ENCODE measurements around the gene PLCH1. TPM values are rescaled to one million over a fixed set of nuclear protein-coding genes. Genes with fewer than 3 reads are reported as not detected.
"Not testable (repeated sequence)": the region's sequence is repeated elsewhere in the genome, so short reads cannot be mapped to it uniquely, and the experiment has no call there.

The PLCH1 gene
- total RNA-seq, 6 experiments from 2014 or later = 0.07 to 0.25 (median 0.17) TPM

DNA sequence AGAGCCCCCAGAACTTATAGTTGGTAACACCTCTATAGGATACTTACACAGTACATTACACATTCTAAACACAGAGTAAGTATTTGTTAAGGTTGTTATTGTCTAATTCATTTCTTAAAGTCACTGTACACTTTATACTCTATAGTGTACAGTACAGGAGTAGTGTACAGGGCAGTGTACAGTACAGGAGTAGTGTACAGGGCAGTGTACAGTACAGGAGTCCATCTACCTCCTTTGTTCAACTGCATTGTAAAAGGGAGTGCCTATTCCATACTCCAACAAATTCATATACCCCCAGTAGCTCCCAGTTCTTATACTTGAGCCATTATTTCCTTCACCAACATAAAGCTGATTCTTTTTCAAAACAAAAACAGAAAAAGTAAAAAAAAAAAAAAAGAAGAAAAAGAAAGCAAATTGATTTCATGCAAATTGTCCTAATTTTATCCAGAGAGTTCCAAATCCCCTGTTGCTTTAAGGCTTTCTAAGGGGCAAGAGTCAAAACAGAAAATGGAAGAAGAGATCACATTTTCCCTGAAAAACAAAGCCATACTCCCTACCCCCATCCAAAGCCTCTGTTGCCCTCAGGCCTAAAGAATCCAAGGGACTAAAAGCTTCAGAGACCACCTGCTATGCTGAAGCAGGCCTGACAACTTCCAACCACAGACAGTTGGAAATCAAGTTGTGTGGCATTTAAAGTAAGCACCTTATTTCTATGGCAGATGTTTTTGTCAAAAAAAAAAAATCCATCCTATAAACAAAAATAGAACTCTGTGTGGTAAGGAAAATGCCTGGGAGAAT lies 125.6 kb downstream of the PLCH1 start:
- Histone ChIP-seq H3K4me3 (no peak overlapping the region), H3K4me1 (peaks cover 0 to 7% (median 0%) of the 10 kb centered on the region in 4 donors), H3K36me3 (no peaks in the 10 kb centered on the region), H3K27me3 (no peaks in the 10 kb centered on the region), H3K9me3 (no peaks in the 10 kb centered on the region), H3K27ac (no peak overlapping the region)
- intact Hi-C loops (cut with DNase I) = no loop called here
- ATAC-seq (no peak), DNase-seq (no peak)
- TF ChIP-seq, protein P1, sequence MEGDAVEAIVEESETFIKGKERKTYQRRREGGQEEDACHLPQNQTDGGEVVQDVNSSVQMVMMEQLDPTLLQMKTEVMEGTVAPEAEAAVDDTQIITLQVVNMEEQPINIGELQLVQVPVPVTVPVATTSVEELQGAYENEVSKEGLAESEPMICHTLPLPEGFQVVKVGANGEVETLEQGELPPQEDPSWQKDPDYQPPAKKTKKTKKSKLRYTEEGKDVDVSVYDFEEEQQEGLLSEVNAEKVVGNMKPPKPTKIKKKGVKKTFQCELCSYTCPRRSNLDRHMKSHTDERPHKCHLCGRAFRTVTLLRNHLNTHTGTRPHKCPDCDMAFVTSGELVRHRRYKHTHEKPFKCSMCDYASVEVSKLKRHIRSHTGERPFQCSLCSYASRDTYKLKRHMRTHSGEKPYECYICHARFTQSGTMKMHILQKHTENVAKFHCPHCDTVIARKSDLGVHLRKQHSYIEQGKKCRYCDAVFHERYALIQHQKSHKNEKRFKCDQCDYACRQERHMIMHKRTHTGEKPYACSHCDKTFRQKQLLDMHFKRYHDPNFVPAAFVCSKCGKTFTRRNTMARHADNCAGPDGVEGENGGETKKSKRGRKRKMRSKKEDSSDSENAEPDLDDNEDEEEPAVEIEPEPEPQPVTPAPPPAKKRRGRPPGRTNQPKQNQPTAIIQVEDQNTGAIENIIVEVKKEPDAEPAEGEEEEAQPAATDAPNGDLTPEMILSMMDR (IDR thresholded peaks at IDR 0.05) = no peak

DNA sequence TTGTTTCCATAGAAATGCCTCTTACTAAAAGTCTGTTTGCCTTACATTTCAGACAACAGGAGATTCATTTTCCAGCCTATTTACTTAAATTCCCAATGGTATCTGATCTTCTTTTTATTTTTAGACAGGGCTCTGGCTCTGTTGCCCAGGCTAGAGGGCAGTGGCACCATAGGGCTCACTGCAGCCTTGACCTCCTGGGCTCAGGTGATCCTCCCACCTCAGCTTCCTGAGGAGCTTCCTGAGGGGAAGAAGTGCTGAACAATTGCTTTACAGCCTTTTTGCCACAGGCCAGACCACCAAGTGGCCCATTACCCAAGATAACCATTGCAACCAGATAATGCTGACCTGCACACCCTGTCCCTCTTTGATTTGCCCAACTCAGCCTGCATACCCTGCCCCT lies 126.3 kb downstream of the PLCH1 start:
- ATAC-seq = no peak
- intact Hi-C loops (cut with DNase I) = no loop called here
- no peaks in the 10 kb centered on the region for H3K36me3 ChIP-seq

DNA sequence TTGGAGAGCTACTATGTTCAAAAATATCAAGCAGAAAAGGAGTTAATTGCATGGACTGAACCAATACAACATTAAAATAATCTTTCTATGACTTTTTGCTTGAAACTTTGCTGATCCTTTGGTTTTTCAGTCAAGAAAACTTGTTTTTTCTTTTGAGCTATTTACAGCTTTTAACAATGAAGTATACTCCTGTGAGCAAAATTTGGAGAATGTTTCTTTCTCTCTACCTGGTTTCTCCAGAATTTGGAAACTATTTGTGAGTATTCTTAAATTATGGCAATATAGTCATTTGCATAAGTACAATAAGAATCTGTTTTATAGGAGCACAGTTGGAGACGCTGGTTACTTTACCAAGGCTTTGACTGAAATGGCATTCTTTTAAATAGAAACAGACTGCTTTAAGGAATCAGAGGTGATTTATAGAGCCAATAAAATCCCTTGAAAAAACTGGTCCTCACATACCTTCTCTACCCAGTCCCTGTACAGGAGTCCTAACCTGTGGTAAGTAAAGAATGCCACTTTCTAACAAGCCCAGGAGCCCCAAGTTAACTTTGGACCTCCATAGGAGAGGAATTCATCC lies 127.4 kb downstream of the PLCH1 start:
- no peak for ATAC-seq
- Histone ChIP-seq H3K4me3 (no peak overlapping the region), H3K27ac (no peak overlapping the region), H3K36me3 (no peaks in the 10 kb centered on the region), H3K4me1 (peaks cover 0 to 3% (median 0%) of the 10 kb centered on the region in 4 donors), H3K27me3 (no peaks in the 10 kb centered on the region), H3K9me3 (no peaks in the 10 kb centered on the region)
- TF ChIP-seq, protein P1 (IDR thresholded peaks at IDR 0.05) = no peak
- TF ChIP-seq POLR2A (IDR thresholded peaks at IDR 0.05) = no peak
- no peak for DNase-seq
- intact Hi-C loops (cut with DNase I) = no loop called here
- WGBS (ENCODE audit: insufficient coverage, low coverage, low lambda C conversion rate, missing lambda C conversion rate) = 94% methylated on average over 1 of the region's 1 CpG

More for the DNA sequence above, 126.3 kb downstream of the PLCH1 start:
- Histone ChIP-seq H3K27ac (no peak overlapping the region), H3K27me3 (no peaks in the 10 kb centered on the region), H3K4me1 (peaks cover 0 to 7% (median 0%) of the 10 kb centered on the region in 4 donors), H3K4me3 (no peak overlapping the region), H3K9me3 (no peaks in the 10 kb centered on the region)
- no peak for TF ChIP-seq POLR2A (IDR thresholded peaks at IDR 0.05)
- TF ChIP-seq, protein P1 (IDR thresholded peaks at IDR 0.05) = no peak
- DNase-seq = no peak

DNA sequence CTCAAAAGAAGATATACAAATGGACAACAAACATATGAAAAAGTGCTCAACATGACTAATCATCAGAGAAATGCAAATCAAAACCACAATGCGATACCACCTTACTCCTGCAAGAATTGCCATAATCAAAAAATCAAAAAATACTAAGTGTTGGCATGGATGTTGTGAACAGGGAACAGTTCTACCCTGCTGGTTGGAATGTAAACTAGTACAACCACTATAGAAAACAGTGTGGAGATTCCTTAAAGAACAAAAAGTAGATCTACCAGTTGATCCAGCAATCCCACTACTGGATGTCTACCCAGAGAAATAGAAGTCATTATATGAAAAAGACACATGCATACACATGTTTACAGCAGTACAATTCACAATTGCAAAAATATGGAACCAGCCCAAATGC lies 129.7 kb downstream of the PLCH1 start:
- H3K4me3 ChIP-seq; H3K9me3 ChIP-seq; H3K4me1 ChIP-seq; intact Hi-C loops (cut with DNase I); H3K27ac ChIP-seq; ATAC-seq; H3K27me3 ChIP-seq; H3K36me3 ChIP-seq; DNase-seq: not testable (repeated sequence)
- WGBS (ENCODE audit: insufficient coverage, low coverage, low lambda C conversion rate, missing lambda C conversion rate) = 95% methylated on average over 1 of the region's 1 CpG

DNA sequence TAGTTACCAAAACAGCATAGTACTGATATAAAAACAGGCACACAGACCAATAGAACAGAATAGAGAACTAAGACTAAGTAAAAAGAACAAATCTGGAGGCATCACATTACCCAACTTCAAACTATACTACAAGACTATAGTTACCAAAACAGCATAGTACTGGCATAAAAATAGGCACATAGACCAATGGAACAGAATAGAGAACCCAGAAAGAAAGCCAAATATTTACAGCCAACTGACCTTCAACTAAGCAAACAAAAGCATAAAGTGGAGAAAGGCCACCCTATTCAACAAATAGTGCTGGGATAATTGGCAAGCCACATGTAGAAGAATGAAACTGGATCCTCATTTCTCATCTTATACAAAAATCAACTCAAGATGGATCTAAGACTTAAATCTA lies 130.5 kb downstream of the PLCH1 start:
- H3K9me3 ChIP-seq; DNase-seq; H3K4me1 ChIP-seq; H3K27ac ChIP-seq; intact Hi-C loops (cut with DNase I); H3K36me3 ChIP-seq; H3K27me3 ChIP-seq; ATAC-seq; H3K4me3 ChIP-seq: not testable (repeated sequence)

DNA sequence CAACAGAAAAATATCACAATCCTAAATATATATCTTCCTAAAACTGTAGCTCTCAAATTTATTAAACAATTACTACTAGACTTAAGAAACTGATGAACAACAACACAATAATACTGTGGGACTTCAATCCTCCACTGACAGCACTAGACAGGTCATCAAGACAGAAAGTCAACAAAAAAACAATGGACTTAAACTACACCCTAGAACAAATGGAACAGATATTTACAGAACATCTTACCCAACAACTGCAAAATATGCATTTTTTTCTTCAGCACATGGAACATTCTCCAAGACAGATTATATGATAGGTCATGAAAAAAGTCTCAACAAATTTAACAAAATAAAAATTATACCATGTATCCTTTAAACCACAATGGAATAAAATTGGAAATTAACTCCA lies 133.4 kb downstream of the PLCH1 start:
- intact Hi-C loops (cut with DNase I) = no loop called here
- ATAC-seq = no peak
- no peak for DNase-seq
- no peak overlapping the region for H3K27ac ChIP-seq
- H3K9me3 ChIP-seq = no peaks in the 10 kb centered on the region
- H3K27me3 ChIP-seq = no peaks in the 10 kb centered on the region
- no peaks in the 10 kb centered on the region for H3K4me1 ChIP-seq
- no peak for TF ChIP-seq POLR2A (IDR thresholded peaks at IDR 0.05)
- TF ChIP-seq, protein P1 (IDR thresholded peaks at IDR 0.05) = no peak
- H3K4me3 ChIP-seq = no peak overlapping the region
- H3K36me3 ChIP-seq = no peaks in the 10 kb centered on the region

All from right lobe of liver (tissue), 6 donors.